ENCODE measurements around the gene CNPY1. TPM values are rescaled to one million over a fixed set of nuclear protein-coding genes. Genes with fewer than 3 reads are reported as not detected.

Gene CNPY1
- total and polyA plus RNA-seq, 9 of the 15 experiments (the other 6 are each of a cell fraction or from before 2014, with no cell fraction given) = not detected

DNA sequence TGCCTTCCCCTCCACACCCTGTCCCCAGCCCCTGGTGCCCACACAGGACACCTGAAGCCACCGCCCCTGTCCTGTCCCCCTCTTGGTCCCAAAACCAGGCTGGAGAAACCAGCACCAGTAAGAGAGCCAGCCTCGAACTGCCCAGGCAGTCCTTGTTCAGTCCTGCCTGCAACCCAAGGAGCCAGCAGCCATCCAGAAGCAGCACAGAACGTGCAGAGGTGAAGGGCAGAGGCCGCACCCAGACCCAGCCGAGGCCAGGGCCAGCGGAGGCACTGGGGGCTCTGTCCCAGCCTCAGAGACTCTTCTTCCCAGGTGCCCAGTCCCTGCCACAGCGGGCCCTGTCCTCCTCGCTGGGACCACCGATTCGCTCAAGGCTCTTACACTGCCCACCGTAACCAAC lies 23.3 kb upstream of the CNPY1 start:
- Histone ChIP-seq H3K9me1 (ENCODE audit: control insufficient read depth, insufficient read depth, low read length) (no peaks in the 10 kb centered on the region), H3K79me2 (ENCODE audit: control insufficient read depth, insufficient read depth, low read length) (no peaks in the 10 kb centered on the region), H3K4me2 (ENCODE audit: insufficient read depth, low read length) (no peak overlapping the region), H3K27me3 (ENCODE audit: control insufficient read depth in 2 of 2, insufficient read depth in 2 of 2, low read length in 2 of 2) (peaks cover 66 to 88% of the 10 kb centered on the region in 2 experiments), H3K9me3 (replicated peaks; ENCODE audit: control insufficient read depth, insufficient read depth, low read depth, low read length) (no peaks in the 10 kb centered on the region), H3K9ac (ENCODE audit: insufficient read depth in 1 of 2, low read depth in 2 of 2, low read length in 2 of 2) (peak overlapping the region in 1 of 2 experiments; percentile 32; a peak in 2 of 4 replicates), H3K36me3 (ENCODE audit: control insufficient read depth, insufficient read depth, low read length) (no peaks in the 10 kb centered on the region), H2AFZ (ENCODE audit: low read depth, low read length) (no peak overlapping the region), H3K27ac (ENCODE audit: extremely low read depth, low read depth, low read length) (no peak overlapping the region), H3K4me1 (replicated peaks in 1 of 2; ENCODE audit: control insufficient read depth in 2 of 2, insufficient read depth in 2 of 2, low read length in 2 of 2) (peaks cover 0 to 7% of the 10 kb centered on the region in 2 experiments; a peak in 1 of 5 replicates), H3K4me3 (no peak overlapping the region), H4K20me1 (replicated peaks; ENCODE audit: control insufficient read depth, insufficient read depth, low read length) (peaks cover 21% of the 10 kb centered on the region)
- WGBS (ENCODE audit: insufficient coverage, low coverage, missing lambda C conversion rate) = 4% methylated on average over 10 of the region's 11 CpGs
- no peak; the same call in 1 of the 3 replicates for ATAC-seq
- TF ChIP-seq PML (IDR thresholded peaks at IDR 0.05; ENCODE audit: low read length) = no peak
- TF ChIP-seq AFF4 (CRISPR knock-in tag; IDR thresholded peaks at IDR 0.05) = no peak
- no peak for TF ChIP-seq NONO (IDR thresholded peaks at IDR 0.05; ENCODE audit: low read depth in 2 of 2, low read length in 1 of 2)
- TF ChIP-seq, protein P1, sequence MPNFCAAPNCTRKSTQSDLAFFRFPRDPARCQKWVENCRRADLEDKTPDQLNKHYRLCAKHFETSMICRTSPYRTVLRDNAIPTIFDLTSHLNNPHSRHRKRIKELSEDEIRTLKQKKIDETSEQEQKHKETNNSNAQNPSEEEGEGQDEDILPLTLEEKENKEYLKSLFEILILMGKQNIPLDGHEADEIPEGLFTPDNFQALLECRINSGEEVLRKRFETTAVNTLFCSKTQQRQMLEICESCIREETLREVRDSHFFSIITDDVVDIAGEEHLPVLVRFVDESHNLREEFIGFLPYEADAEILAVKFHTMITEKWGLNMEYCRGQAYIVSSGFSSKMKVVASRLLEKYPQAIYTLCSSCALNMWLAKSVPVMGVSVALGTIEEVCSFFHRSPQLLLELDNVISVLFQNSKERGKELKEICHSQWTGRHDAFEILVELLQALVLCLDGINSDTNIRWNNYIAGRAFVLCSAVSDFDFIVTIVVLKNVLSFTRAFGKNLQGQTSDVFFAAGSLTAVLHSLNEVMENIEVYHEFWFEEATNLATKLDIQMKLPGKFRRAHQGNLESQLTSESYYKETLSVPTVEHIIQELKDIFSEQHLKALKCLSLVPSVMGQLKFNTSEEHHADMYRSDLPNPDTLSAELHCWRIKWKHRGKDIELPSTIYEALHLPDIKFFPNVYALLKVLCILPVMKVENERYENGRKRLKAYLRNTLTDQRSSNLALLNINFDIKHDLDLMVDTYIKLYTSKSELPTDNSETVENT (CRISPR knock-in tag; IDR thresholded peaks at IDR 0.05) = no peak
- no peak for TF ChIP-seq ILF3 (IDR thresholded peaks at IDR 0.05; ENCODE audit: borderline replicate concordance)
- no peak for TF ChIP-seq DACH1 (IDR thresholded peaks at IDR 0.05; ENCODE audit: partially characterized antibody)
- no peak for TF ChIP-seq RBFOX2 (IDR thresholded peaks at IDR 0.05; ENCODE audit: low read depth, low read length)
- no peak for TF ChIP-seq ZKSCAN1 (IDR thresholded peaks at IDR 0.05; ENCODE audit: low read depth, low read length)
- TF ChIP-seq, protein P2, sequence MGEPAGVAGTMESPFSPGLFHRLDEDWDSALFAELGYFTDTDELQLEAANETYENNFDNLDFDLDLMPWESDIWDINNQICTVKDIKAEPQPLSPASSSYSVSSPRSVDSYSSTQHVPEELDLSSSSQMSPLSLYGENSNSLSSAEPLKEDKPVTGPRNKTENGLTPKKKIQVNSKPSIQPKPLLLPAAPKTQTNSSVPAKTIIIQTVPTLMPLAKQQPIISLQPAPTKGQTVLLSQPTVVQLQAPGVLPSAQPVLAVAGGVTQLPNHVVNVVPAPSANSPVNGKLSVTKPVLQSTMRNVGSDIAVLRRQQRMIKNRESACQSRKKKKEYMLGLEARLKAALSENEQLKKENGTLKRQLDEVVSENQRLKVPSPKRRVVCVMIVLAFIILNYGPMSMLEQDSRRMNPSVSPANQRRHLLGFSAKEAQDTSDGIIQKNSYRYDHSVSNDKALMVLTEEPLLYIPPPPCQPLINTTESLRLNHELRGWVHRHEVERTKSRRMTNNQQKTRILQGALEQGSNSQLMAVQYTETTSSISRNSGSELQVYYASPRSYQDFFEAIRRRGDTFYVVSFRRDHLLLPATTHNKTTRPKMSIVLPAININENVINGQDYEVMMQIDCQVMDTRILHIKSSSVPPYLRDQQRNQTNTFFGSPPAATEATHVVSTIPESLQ (CRISPR knock-in tag; IDR thresholded peaks at IDR 0.05) = no peak
- TF ChIP-seq TAF15 (IDR thresholded peaks at IDR 0.05; ENCODE audit: low read depth, low read length) = no peak
- no peak for TF ChIP-seq TCF7L2 (IDR thresholded peaks at IDR 0.05; ENCODE audit: low read depth, low read length)
- TF ChIP-seq ZNF146 (CRISPR knock-in tag; IDR thresholded peaks at IDR 0.05; ENCODE audit: unreplicated experiment) = no peak
- TF ChIP-seq ZFP36 (IDR thresholded peaks at IDR 0.05; ENCODE audit: low read depth, low read length, partially characterized antibody) = no peak
- ChIA-PET CTCF (ENCODE audit: low intra/inter-chr PET ratio) (no interaction called here), POLR2A (interaction anchor here (0.6 to 0.7 kb wide), 2 partner anchors 24 to 1619 kb away, joined by 3 to 4 read pairs; no protein-coding TSS in a partner anchor)
- in situ Hi-C loops (cut with MboI) = no loop called here
- intact Hi-C loops (cut with micrococcal nuclease) = no loop called here
- FAIRE-seq = no peak
- BruUV-seq (replicated peaks) = no TSS peak
- no peak for DNase-seq (ENCODE audit: extremely low read depth in 1 of 4, low spot score in 3 of 4)

All from K562 (cell line).